Activated naive CD8-positive, alpha-beta T cell treated with anti-CD3 and anti-CD28 coated beads for 36 hours (primary cell): ENCODE results near the gene SAMD1. TPM values are rescaled to one million over a fixed set of nuclear protein-coding genes. Genes with fewer than 3 reads are reported as not detected.
"Not testable (repeated sequence)": the region's sequence is repeated elsewhere in the genome, so short reads cannot be mapped to it uniquely, and the experiment has no call there.

ENCODE experiments used
- DNase-seq: peaks from one replicate; pipeline ENCODE4 v3.0.0; 2021
- H3K27ac Mint-ChIP-seq: one replicate; pipeline ENCODE4 v1.8.0; 2022; ENCODE audit warnings: mild to moderate bottlenecking, moderate library complexity, mixed read lengths
- H3K27me3 Mint-ChIP-seq: one replicate; pipeline ENCODE4 v1.8.0; 2022; ENCODE audit warnings: mild to moderate bottlenecking, mixed read lengths
- H3K36me3 Mint-ChIP-seq: one replicate; pipeline ENCODE4 v1.8.0; 2021; ENCODE audit warnings: mild to moderate bottlenecking, mixed read lengths
- H3K4me1 Mint-ChIP-seq: one replicate; pipeline ENCODE4 v1.8.0; 2021; ENCODE audit warnings: mixed read lengths
- H3K4me3 Mint-ChIP-seq: one replicate; pipeline ENCODE4 v1.8.0; 2022; ENCODE audit warnings: mild to moderate bottlenecking, moderate library complexity, mixed read lengths
- H3K9me3 Mint-ChIP-seq: one replicate; pipeline ENCODE4 v1.8.0; 2022; ENCODE audit warnings: mixed read lengths
- total RNA-seq, 2 experiments: library from RNA; stranded (reverse); gene quantifications; one replicate each; pipeline ENCODE4 v1.2.3, GENCODE V29; 2021

SAMD1 gene
- total RNA-seq, 2 experiments from 2014 or later = 66.7 to 68.0 TPM

DNA sequence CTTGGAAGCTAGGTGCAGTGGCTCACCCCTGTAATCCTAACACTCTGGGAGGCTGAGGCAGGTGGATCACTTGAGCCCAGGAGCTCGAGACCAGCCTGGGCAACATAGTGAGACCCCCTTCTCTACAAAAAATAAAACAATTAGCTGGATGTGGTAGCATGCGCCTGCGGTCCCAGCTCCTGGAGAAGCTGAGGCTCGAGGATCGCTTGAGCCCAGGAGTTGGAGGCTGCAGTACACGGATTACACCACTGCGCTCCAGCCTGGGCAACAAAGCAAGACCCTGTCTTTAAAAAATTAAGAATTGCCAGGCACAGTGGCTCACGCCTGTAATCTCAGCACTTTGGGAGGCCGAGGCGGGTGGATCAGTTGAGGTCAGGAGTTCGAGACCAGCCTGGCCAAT is 39.6 kb downstream of the SAMD1 start:
- H3K4me3 Mint-ChIP-seq, H3K27me3 Mint-ChIP-seq, H3K9me3 Mint-ChIP-seq, H3K4me1 Mint-ChIP-seq, DNase-seq, H3K27ac Mint-ChIP-seq: not testable (repeated sequence)
- peaks cover 52% of the 10 kb centered on the region for H3K36me3 Mint-ChIP-seq

DNA sequence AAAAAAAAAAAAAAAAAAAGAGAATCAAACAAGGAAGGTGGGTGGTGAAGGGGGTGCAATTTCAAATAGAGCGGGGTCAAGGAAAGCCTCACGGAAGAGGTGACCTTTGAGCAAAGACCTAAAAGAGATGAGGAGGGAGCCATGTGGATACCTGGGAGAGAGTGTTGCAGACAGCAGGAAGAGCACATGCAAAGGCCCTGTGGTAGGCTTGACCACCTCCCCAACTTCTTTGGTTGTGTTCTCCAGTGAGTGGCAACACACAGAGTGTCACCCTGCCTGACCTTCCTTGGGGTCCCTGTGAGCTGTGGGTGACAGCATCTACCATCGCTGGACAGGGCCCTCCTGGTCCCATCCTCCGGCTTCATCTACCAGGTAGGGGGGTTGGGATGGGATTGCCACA is 40.0 kb downstream of the SAMD1 start:
- no peak overlapping the region for H3K27ac Mint-ChIP-seq
- H3K4me3 Mint-ChIP-seq = no peak overlapping the region
- H3K36me3 Mint-ChIP-seq = peaks cover 54% of the 10 kb centered on the region
- peaks cover 3% of the 10 kb centered on the region for H3K9me3 Mint-ChIP-seq
- H3K4me1 Mint-ChIP-seq = peaks cover 6% of the 10 kb centered on the region
- no peaks in the 10 kb centered on the region for H3K27me3 Mint-ChIP-seq
- no peak for DNase-seq

DNA sequence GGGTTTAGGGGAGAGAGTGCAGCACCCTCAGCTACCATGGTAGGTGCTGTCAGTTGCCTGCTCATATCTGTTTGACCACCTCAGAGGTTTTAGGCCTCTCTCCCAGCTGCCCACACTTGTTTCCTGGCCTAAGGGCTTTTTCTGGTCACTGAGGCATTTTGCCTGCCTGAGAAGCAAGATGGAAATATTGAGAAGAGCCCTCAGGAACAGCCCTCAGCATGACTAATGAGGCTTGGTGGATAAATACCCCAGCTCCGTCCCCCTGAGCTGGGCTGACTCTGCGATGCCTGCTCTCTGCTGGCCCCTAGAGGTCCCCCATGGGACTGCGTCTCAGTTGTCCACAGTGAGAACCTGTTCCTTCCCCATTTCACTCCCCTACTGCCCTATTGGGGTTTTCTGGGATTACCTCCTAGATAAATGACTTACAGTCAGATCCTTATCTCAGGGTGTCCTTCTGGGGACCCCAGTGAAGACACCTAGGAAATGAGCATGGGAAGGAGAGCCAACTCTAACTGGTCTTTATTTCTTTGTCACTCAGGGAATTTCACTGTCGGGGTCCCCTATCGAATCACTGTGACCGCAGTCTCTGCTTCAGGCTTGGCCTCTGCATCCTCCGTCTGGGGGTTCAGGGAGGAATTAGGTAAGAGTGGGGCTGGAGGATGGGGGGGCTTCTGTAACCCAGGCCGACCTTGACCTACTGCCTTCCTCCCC is 42.0 kb downstream of the SAMD1 start:
- Mint-ChIP-seq H3K36me3 (peaks cover 51% of the 10 kb centered on the region), H3K27me3 (no peaks in the 10 kb centered on the region), H3K9me3 (peaks cover 3% of the 10 kb centered on the region), H3K4me3 (no peak overlapping the region), H3K4me1 (peaks cover 6% of the 10 kb centered on the region), H3K27ac (no peak overlapping the region)
- peak; percentile 74 for DNase-seq

DNA sequence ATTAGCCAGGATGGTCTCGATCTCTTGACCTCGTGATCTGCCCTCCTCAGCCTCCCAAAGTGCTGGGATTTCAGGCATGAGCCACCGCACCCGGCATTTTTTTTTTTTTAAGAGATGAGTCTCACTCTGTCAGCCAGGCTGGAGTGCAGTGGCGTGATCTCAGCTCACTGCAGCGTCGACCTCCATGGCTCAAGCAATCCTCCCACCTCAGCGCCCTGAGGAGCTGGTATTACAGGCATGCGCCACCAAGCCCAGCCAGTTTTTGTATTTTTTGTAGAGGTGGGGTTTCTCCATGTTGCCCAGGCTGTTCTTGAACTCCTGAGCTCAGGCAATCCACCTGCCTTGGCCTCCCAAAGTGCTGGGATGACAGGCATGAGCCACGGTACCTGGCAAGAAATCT is 42.7 kb downstream of the SAMD1 start:
- H3K27me3 Mint-ChIP-seq, H3K4me1 Mint-ChIP-seq: not testable (repeated sequence)
- H3K36me3 Mint-ChIP-seq = peaks cover 48% of the 10 kb centered on the region

DNA sequence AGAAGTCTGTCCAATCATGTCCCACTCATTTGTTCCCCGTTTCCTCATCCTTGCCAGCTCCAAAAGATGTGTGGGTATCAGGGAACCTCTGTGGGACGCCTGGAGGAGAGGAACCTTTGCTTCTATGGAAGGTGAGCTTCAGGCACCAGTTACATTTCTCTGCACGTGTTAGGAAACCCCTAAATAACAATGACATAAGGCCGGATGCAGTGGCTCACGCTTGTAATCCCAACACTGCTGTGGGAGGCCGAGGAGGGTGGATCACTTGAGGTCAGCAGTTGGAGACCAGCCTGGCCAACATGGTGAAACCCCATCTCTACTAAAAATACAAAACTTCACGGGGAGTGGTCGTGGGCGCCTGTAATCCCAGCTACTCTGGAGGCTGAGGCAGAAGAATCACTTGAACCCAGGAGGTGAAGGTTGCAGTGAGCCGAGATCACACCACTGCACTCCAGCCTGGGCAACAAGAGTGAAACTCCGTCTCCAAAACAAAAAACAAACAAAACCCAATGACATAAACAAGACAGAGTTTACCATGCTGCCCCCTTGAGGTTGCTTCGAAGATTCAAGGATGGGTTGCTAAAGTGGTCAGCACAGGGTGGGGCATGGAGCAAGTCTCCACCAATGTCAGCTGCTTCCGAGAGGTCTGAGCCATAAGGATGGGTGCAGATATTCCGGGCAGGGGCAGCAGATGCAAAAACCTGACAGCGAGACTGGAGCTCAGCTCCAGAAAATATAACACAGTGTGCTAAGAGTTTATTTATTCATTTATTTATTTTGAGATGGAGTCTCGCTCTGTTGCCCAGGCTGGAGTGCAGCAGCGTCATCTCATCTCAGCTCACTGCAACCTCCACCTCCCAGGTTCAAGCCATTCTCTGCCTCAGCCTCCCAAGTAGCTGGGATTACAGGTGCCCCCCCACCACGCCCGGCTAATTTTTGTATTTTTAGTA is 47.6 kb downstream of the SAMD1 start:
- Mint-ChIP-seq H3K27ac (peak overlapping the region; percentile 51), H3K36me3 (peaks cover 23% of the 10 kb centered on the region)
- not testable (repeated sequence) for DNase-seq, H3K27me3 Mint-ChIP-seq, H3K9me3 Mint-ChIP-seq, H3K4me3 Mint-ChIP-seq, H3K4me1 Mint-ChIP-seq

More for the DNA sequence above, 42.7 kb downstream of the SAMD1 start:
- H3K9me3 Mint-ChIP-seq, H3K27ac Mint-ChIP-seq, H3K4me3 Mint-ChIP-seq, DNase-seq: not testable (repeated sequence)

DNA sequence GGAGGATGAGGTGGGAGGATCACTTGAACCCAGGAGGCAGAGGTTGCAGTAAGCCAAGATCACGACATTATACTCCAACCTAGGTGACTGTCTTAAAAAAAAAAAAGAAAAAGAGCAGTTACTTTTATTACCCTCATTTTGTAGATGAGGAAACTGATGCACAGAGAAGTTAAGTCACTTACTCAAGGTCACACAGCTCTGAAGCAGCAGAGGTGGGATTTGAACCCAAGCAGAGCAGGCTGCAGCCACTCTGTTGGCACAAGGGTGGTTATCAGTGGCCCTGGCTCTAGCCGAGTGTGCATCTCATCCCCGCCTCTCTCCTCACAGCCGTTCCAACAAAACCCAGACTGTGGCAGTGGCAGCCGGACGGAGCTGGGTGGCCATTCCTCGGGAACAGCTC is 51.4 kb downstream of the SAMD1 start:
- Mint-ChIP-seq H3K4me1 (peaks cover 8% of the 10 kb centered on the region), H3K36me3 (peaks cover 15% of the 10 kb centered on the region), H3K9me3 (no peaks in the 10 kb centered on the region), H3K27me3 (no peaks in the 10 kb centered on the region), H3K4me3 (no peak overlapping the region), H3K27ac (no peak overlapping the region)
- DNase-seq = no peak

Other genes with a start within 250 kb of the SAMD1 start
- gene NANOS3, start 213.6 kb downstream of the SAMD1 start, total RNA-seq = under 1 TPM; 0.70 to 0.80 TPM
- gene BRME1, start 184.6 kb downstream of the SAMD1 start, total RNA-seq = 1 to 10 TPM; 6.9 to 7.3 TPM
- gene CC2D1A, start 184.6 kb downstream of the SAMD1 start, total RNA-seq = 10 to 100 TPM; 24.4 to 25.0 TPM
- gene PODNL1, start 152.3 kb downstream of the SAMD1 start, total RNA-seq = not detected
- gene DCAF15, start 138.2 kb downstream of the SAMD1 start, total RNA-seq = 10 to 100 TPM; 54.3 to 54.6 TPM
- 10 to 100 TPM in 1 of 2 experiments, 1 to 10 TPM in 1; 9.9 to 11.4 TPM for gene RFX1, start 84.4 kb downstream of the SAMD1 start, total RNA-seq
- gene RLN3, start 62.6 kb downstream of the SAMD1 start, total RNA-seq = not detected
- 10 to 100 TPM; 48.2 to 48.5 TPM for gene IL27RA, start 59.0 kb downstream of the SAMD1 start, total RNA-seq
- not detected for gene PALM3, start 28.7 kb downstream of the SAMD1 start, total RNA-seq
- gene MISP3, start 18.0 kb downstream of the SAMD1 start, total RNA-seq = under 1 TPM; 0.20 to 0.31 TPM
- not detected for gene C19orf67, start 5.0 kb downstream of the SAMD1 start, total RNA-seq
- gene PRKACA, start 27.0 kb upstream of the SAMD1 start, total RNA-seq = 10 to 100 TPM; 54.3 to 56.0 TPM
- 10 to 100 TPM; 77.5 to 78.5 TPM for gene ASF1B, start 45.8 kb upstream of the SAMD1 start, total RNA-seq
- gene ADGRL1, start 115.4 kb upstream of the SAMD1 start, total RNA-seq = 1 to 10 TPM; 8.5 to 9.5 TPM